ENCODE results near the gene NAT16. TPM values are rescaled to one million over a fixed set of nuclear protein-coding genes. Genes with fewer than 3 reads are reported as not detected.
A peak's percentile ranks its signal among the peaks of the same experiment; 100 is the strongest.

Gene NAT16
- total and polyA plus RNA-seq, 2 of the 13 experiments (the other 11 are each of a cell fraction or from before 2014, with no cell fraction given) = 0.04 TPM; not detected in 1

- no peak overlapping the region for H3K9ac ChIP-seq (ENCODE audit: insufficient read depth, low read depth, low read length)
- peaks cover 20 to 65% of the 10 kb centered on the region in 2 experiments for H3K36me3 ChIP-seq (replicated peaks in 1 of 2; ENCODE audit: control insufficient read depth in 1 of 2, insufficient read depth in 2 of 2, low read length in 2 of 2)
- no peak for FAIRE-seq
- in situ Hi-C loops (cut with HindIII; ENCODE audit: extremely low pct_ligation_motif_present, low pct_unique_long_range_greater_than_20kb) = no loop called here
- no peak overlapping the region for H3K4me2 ChIP-seq (ENCODE audit: low read depth, low read length)
- no peaks in the 10 kb centered on the region for H3K79me2 ChIP-seq (ENCODE audit: insufficient read depth, low read length)
- no TSS peak for BruUV-seq (replicated peaks)
- CTCF ChIA-PET (ENCODE audit: low intra/inter-chr PET ratio, low total read pairs) = no interaction called here
- POLR2A ChIA-PET = no interaction called here
- DNase-seq (ENCODE audit: low spot score) = no peak
- H3K9me3 ChIP-seq (ENCODE audit: low read length) = no peaks in the 10 kb centered on the region
- no peak overlapping the region for H2AFZ ChIP-seq (ENCODE audit: low read length)
- 95% methylated on average over 6 of the region's 6 CpGs for WGBS (ENCODE audit: low lambda C conversion rate)
- no peak overlapping the region for H3K27ac ChIP-seq (ENCODE audit: extremely low read length, insufficient read depth, low read length)
- H3K4me1 ChIP-seq (ENCODE audit: insufficient read depth, low read length) = peaks cover 43% of the 10 kb centered on the region
- intact Hi-C loops (cut with micrococcal nuclease; ENCODE audit: unreplicated experiment) = no loop called here
- TF ChIP-seq PCBP1 (IDR thresholded peaks at IDR 0.05; ENCODE audit: borderline replicate concordance, low read depth, low read length) (no peak), ZNF605 (CRISPR knock-in tag; IDR thresholded peaks at IDR 0.05) (peak; percentile 48; the same call in 1 of the 2 replicates), POLR2AphosphoS5 (IDR thresholded peaks at IDR 0.05; ENCODE audit: low read depth, low read length) (peak; percentile 39; the same call in 1 of the 2 replicates), POLR2A (IDR thresholded peaks at IDR 0.05; ENCODE audit: insufficient read depth in 1 of 2, low read depth in 2 of 2, low read length in 2 of 2) (0 out of 4 replicates have a peak, but pooled peaks of 1 of the 2 experiments have one; percentile 0), ATF4 (CRISPR knock-in tag; IDR thresholded peaks at IDR 0.05) (no peak), ZNF547 (CRISPR knock-in tag; IDR thresholded peaks at IDR 0.05) (peak; percentile 43; the same call in 1 of the 2 replicates)
- H4K20me1 ChIP-seq (ENCODE audit: insufficient read depth, low read length) = peaks cover 64% of the 10 kb centered on the region; the same call in 1 of the 2 replicates
- no peak for ATAC-seq
- H3K4me3 ChIP-seq (replicated peaks in 1 of 3; ENCODE audit: insufficient read depth in 1 of 3, low read depth in 2 of 3, low read length in 3 of 3) = no peak overlapping the region
- no peaks in the 10 kb centered on the region for H3K27me3 ChIP-seq (ENCODE audit: control insufficient read depth in 1 of 2, insufficient read depth in 2 of 2, low read length in 2 of 2)
These were observed 45.6 kb downstream of the NAT16 start for GRCh38 chr7:101134399-101134980.
